OCI-LY1 (cell line): ENCODE results near the gene ITGAE.

Experiments used
- H2AFZ ChIP-seq: fragments of 200-600 bp; sonication (generic), shearing (Covaris generic); 2 replicates; pipeline ENCODE4 v1.6.0; 2014; ENCODE audit warnings: antibody characterized with exemption, mild to moderate bottlenecking, low read length
- H3F3A ChIP-seq: fragments of 200-600 bp; sonication (generic), shearing (Covaris generic); 2 replicates; pipeline ENCODE4 v1.6.0; 2014; ENCODE audit warnings: mild to moderate bottlenecking, antibody characterized with exemption, low read length, moderate library complexity; ENCODE audit not compliant: insufficient read depth
- H3K27ac ChIP-seq: fragments of 200-600 bp; sonication (generic); 2 replicates; pipeline ENCODE4 v1.5.1; 2014; ENCODE audit warnings: low read length, mixed run types, mild to moderate bottlenecking, low read depth; ENCODE audit not compliant: poor library complexity, severe bottlenecking
- H3K27me3 ChIP-seq: fragments of 200-600 bp; sonication (generic); 2 replicates; pipeline ENCODE4 v1.6.0; 2014; ENCODE audit warnings: antibody characterized with exemption, mild to moderate bottlenecking, low read length, moderate library complexity; ENCODE audit not compliant: insufficient read depth
- H3K36me3 ChIP-seq: fragments of 200-600 bp; sonication (generic); 2 replicates; pipeline ENCODE4 v1.6.1; 2014; ENCODE audit warnings: mild to moderate bottlenecking, antibody characterized with exemption, low read length, moderate library complexity, mixed read lengths; ENCODE audit not compliant: insufficient read depth
- H3K4me1 ChIP-seq: fragments of 200-600 bp; sonication (generic); 2 replicates; pipeline ENCODE4 v1.5.1; 2014; ENCODE audit warnings: mild to moderate bottlenecking, low read length, moderate library complexity; ENCODE audit not compliant: insufficient read depth, severe bottlenecking
- H3K4me2 ChIP-seq: fragments of 200-600 bp; sonication (generic), shearing (Covaris generic); 2 replicates; pipeline ENCODE4 v1.6.1; 2014; ENCODE audit warnings: low read length
- H3K4me3 ChIP-seq: fragments of 200-600 bp; sonication (generic); 2 replicates; pipeline ENCODE4 v1.5.1; 2014; ENCODE audit warnings: low read length, low read depth, mild to moderate bottlenecking, mixed read lengths; ENCODE audit not compliant: poor library complexity, severe bottlenecking
- H3K79me2 ChIP-seq: fragments of 200-600 bp; shearing (Covaris generic); 2 replicates; pipeline ENCODE4 v1.6.1; 2016; ENCODE audit warnings: mixed run types, low read length, mixed read lengths; ENCODE audit not compliant: insufficient read depth
- H3K9ac ChIP-seq: fragments of 200-600 bp; sonication (generic), shearing (Covaris generic); 2 replicates; pipeline ENCODE4 v1.6.1; 2014; ENCODE audit warnings: mild to moderate bottlenecking, low read length, mixed read lengths
- H3K9me2 ChIP-seq: fragments of 200-600 bp; sonication (generic), shearing (Covaris generic); 2 replicates; pipeline ENCODE4 v1.6.1; 2014; ENCODE audit warnings: low read depth, mild to moderate bottlenecking, low read length, mixed read lengths
- H3K9me3 ChIP-seq: fragments of 200-600 bp; shearing (Covaris generic); 2 replicates; pipeline ENCODE4 v1.6.1; 2014; ENCODE audit warnings: low read length, mixed read lengths
- H4K20me1 ChIP-seq: fragments of 200-600 bp; sonication (generic), shearing (Covaris generic); 2 replicates; pipeline ENCODE4 v1.6.0; 2016; ENCODE audit warnings: mild to moderate bottlenecking, low read length; ENCODE audit not compliant: insufficient read depth
- CTCF ChIP-seq: fragments of 200-600 bp; sonication (generic), shearing (Covaris generic); IDR thresholded peaks from 2 replicates; pipeline ENCODE4 v1.5.1; 2017; ENCODE audit warnings: mild to moderate bottlenecking, antibody characterized with exemption, low read length, moderate library complexity, mixed read lengths
- EZH2 ChIP-seq: fragments of 200-600 bp; sonication (generic), shearing (Covaris generic); IDR thresholded peaks from 2 replicates; pipeline ENCODE4 v1.8.0; 2017; ENCODE audit warnings: borderline replicate concordance, mixed run types, mild to moderate bottlenecking, antibody characterized with exemption, low read length, moderate library complexity, mixed read lengths

The ITGAE gene

GRCh38 chr17:3777366-3778120 lies 23.4 kb downstream of the ITGAE start:
- Histone ChIP-seq H3F3A (no peaks in the 10 kb centered on the region), H3K36me3 (no peaks in the 10 kb centered on the region), H3K79me2 (no peaks in the 10 kb centered on the region), H3K9me2 (no peaks in the 10 kb centered on the region), H3K4me1 (no peaks in the 10 kb centered on the region), H3K4me3 (no peak overlapping the region), H4K20me1 (no peaks in the 10 kb centered on the region), H3K9ac (no peak overlapping the region), H2AFZ (no peak overlapping the region), H3K27ac (no peak overlapping the region), H3K4me2 (no peak overlapping the region), H3K9me3 (no peaks in the 10 kb centered on the region), H3K27me3 (no peaks in the 10 kb centered on the region; the same call in 1 of the 2 replicates)
- TF ChIP-seq CTCF (no peak), EZH2 (no peak)

- H3K4me3 ChIP-seq = no peak overlapping the region
- TF ChIP-seq CTCF (no peak), EZH2 (no peak)
- H3K9me3 ChIP-seq = no peaks in the 10 kb centered on the region
- no peaks in the 10 kb centered on the region for H3K79me2 ChIP-seq
- H3K4me1 ChIP-seq = no peaks in the 10 kb centered on the region
- H3K9me2 ChIP-seq = no peaks in the 10 kb centered on the region
- no peak overlapping the region for H3K4me2 ChIP-seq
- H3K27me3 ChIP-seq = no peaks in the 10 kb centered on the region; the same call in 1 of the 2 replicates
- H4K20me1 ChIP-seq = no peaks in the 10 kb centered on the region
- H3K9ac ChIP-seq = no peak overlapping the region
- H2AFZ ChIP-seq = no peak overlapping the region
- H3F3A ChIP-seq = no peaks in the 10 kb centered on the region
- H3K36me3 ChIP-seq = no peaks in the 10 kb centered on the region
- no peak overlapping the region for H3K27ac ChIP-seq
Observed at GRCh38 chr17:3773966-3774365, 27.0 kb downstream of the ITGAE start.

- no peaks in the 10 kb centered on the region for H3K9me3 ChIP-seq
- H2AFZ ChIP-seq = no peak overlapping the region
- no peak overlapping the region for H3K4me3 ChIP-seq
- H3K4me1 ChIP-seq = no peaks in the 10 kb centered on the region
- H3K36me3 ChIP-seq = no peaks in the 10 kb centered on the region
- H3F3A ChIP-seq = no peaks in the 10 kb centered on the region
- H3K27ac ChIP-seq = no peak overlapping the region
- no peaks in the 10 kb centered on the region for H3K9me2 ChIP-seq
- no peak overlapping the region for H3K4me2 ChIP-seq
- no peaks in the 10 kb centered on the region for H4K20me1 ChIP-seq
- no peaks in the 10 kb centered on the region; the same call in 1 of the 2 replicates for H3K27me3 ChIP-seq
- TF ChIP-seq CTCF = no peak
- H3K9ac ChIP-seq = no peak overlapping the region
- no peaks in the 10 kb centered on the region for H3K79me2 ChIP-seq
Observed at GRCh38 chr17:3773511-3773910, 27.5 kb downstream of the ITGAE start.
